NCI-H1930 (cell line): Measurements from ENCODE around the gene STRADB.
"Not testable (repeated sequence)": the region's sequence is repeated elsewhere in the genome, so short reads cannot be mapped to it uniquely, and the experiment has no call there.

Experiments used
- DNase-seq, 2 experiments: peaks; one replicate each; lab custom pipeline; 2025; lab: John Stamatoyannopoulos, UW

Gene STRADB

GRCh38 chr2:201430322-201430721 is 21.2 kb upstream of the STRADB start:
- DNase-seq: not testable (repeated sequence)

GRCh38 chr2:201430839-201431238 is 20.7 kb upstream of the STRADB start:
- DNase-seq: no peak

GRCh38 chr2:201432038-201432620 is 19.4 kb upstream of the STRADB start:
- DNase-seq: no peak

- no peak for DNase-seq
These were observed 18.7 kb upstream of the STRADB start for GRCh38 chr2:201432621-201433393.

- no peak for DNase-seq
These were observed 18.0 kb upstream of the STRADB start for GRCh38 chr2:201433394-201433995.

- DNase-seq: no peak
These were observed 15.4 kb upstream of the STRADB start for GRCh38 chr2:201436141-201436540.

GRCh38 chr2:201439336-201439922 is 12.1 kb upstream of the STRADB start:
- DNase-seq: not testable (repeated sequence)

GRCh38 chr2:201440182-201440581 is 11.4 kb upstream of the STRADB start:
- DNase-seq: no peak

GRCh38 chr2:201441409-201441808 is 10.1 kb upstream of the STRADB start:
- no peak for DNase-seq

GRCh38 chr2:201444746-201445465 is 6.6 kb upstream of the STRADB start:
- no peak for DNase-seq

GRCh38 chr2:201447086-201447485 is 4.5 kb upstream of the STRADB start:
- DNase-seq: no peak

- DNase-seq: no peak
These were observed 3.5 kb upstream of the STRADB start for GRCh38 chr2:201448061-201448460.

GRCh38 chr2:201448701-201449100 is 2.8 kb upstream of the STRADB start:
- no peak for DNase-seq

- no peak for DNase-seq
These were observed 617 bp upstream of the STRADB start for GRCh38 chr2:201450954-201451291.

GRCh38 chr2:201452058-201452921 is 750 bp downstream of the STRADB start:
- DNase-seq: no peak

GRCh38 chr2:201452922-201453643 is 1.5 kb downstream of the STRADB start:
- DNase-seq: no peak

GRCh38 chr2:201458381-201458780 is 6.8 kb downstream of the STRADB start:
- DNase-seq: no peak

GRCh38 chr2:201460532-201460931 is 9.0 kb downstream of the STRADB start:
- no peak for DNase-seq

- DNase-seq: no peak
These were observed 13.0 kb downstream of the STRADB start for GRCh38 chr2:201464547-201464946.

GRCh38 chr2:201465524-201465971 is 14.0 kb downstream of the STRADB start:
- DNase-seq: no peak
